Fibroblast of villous mesenchyme (primary cell): ENCODE data around the gene ATE1. TPM values are rescaled to one million over a fixed set of nuclear protein-coding genes. Genes with fewer than 3 reads are reported as not detected.

Experiments used
- DNase-seq: peaks from one replicate; pipeline ENCODE4 v3.0.0-alpha.2; 2010; ENCODE audit warnings: low read depth
- H3K4me3 ChIP-seq: 2 replicates; pipeline ENCODE4 v1.5.1; 2011; ENCODE audit warnings: low read depth, mild to moderate bottlenecking, low read length
- total RNA-seq: library from RNA; depleted of rRNA; stranded (reverse); fragments of >200 nt; gene quantifications from 2 replicates; pipeline ENCODE4 v1.2.3, GENCODE V29; 2012
- TF ChIP-seq, protein P1 (sequence below): IDR thresholded peaks from 2 replicates; pipeline ENCODE4 v1.5.1; 2012; ENCODE audit warnings: low read depth, mild to moderate bottlenecking, low read length; ENCODE audit not compliant: insufficient read depth

ATE1 gene
- total RNA-seq, 1 donor: 33.2 TPM

DNA sequence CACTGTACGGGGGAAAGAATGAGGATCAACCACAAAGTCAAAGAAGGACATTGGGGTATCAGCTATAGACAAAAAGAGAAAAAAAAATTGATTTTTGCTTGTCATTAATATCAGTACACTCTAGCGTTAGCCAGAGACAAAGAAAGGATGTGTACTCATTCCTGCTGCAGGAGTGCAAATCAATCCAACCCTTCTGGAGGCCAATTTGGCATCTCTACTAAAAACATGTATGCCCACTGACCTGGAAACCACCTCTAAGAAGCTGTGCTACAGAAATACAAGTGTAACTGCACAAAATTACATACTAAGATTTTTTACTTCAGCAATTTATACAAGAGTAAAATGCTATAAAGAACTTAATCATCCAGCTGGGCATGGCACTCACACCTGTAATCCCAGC, 33.6 kb upstream of the ATE1 start:
- TF ChIP-seq, protein P1, sequence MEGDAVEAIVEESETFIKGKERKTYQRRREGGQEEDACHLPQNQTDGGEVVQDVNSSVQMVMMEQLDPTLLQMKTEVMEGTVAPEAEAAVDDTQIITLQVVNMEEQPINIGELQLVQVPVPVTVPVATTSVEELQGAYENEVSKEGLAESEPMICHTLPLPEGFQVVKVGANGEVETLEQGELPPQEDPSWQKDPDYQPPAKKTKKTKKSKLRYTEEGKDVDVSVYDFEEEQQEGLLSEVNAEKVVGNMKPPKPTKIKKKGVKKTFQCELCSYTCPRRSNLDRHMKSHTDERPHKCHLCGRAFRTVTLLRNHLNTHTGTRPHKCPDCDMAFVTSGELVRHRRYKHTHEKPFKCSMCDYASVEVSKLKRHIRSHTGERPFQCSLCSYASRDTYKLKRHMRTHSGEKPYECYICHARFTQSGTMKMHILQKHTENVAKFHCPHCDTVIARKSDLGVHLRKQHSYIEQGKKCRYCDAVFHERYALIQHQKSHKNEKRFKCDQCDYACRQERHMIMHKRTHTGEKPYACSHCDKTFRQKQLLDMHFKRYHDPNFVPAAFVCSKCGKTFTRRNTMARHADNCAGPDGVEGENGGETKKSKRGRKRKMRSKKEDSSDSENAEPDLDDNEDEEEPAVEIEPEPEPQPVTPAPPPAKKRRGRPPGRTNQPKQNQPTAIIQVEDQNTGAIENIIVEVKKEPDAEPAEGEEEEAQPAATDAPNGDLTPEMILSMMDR: no peak
- no peak overlapping the region for H3K4me3 ChIP-seq
- DNase-seq: no peak

- DNase-seq: no peak
- TF ChIP-seq, protein P1: no peak
- H3K4me3 ChIP-seq: no peak overlapping the region
Observed at GRCh38 chr10:121959671-121960070, 31.8 kb upstream of the ATE1 start.

DNA sequence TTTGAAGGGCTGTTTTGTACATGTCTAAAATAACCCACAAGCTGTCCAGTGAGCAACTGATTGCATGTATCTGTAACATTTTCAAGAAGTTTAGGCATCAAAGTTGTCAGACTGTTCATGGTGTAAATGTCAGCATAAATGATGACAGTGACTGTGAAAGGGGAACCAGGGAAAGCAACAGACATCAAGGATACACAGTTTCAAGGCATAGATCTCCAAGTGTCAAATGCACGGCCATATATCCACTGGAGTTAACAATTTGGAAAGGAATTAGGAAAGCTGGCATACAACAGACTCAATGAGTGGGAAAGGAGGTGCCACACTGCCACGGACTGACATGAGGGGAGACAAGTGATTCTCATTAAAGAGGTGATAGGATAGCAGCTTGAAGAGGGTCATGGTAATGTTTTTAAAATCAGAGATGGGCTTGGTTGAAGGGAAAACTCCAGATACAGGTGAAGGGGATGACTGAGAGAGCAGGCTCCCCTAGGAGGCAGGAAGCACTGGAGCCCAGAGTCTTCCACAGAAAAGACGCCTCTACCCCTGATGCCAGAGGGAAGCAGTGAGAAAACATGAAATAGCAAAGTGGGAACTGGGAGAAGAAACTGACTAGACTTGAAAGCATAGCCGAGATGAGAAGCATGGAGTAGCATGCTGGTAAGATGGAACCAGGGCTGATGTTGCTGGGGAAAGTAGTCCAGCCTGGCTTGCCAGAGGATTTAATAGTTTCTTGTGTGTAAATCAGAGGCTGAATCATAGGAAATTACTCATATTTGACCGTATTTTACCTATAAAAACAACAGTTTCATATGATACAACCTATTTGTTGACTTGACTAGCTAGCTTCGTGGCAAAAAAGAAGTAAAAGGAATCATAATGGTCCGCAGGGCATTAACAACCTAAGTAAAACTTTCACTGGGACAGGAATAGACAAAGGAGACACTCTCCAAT, 28.6 kb upstream of the ATE1 start:
- H3K4me3 ChIP-seq: no peak overlapping the region
- TF ChIP-seq, protein P1: no peak
- DNase-seq: peak; percentile 15

DNA sequence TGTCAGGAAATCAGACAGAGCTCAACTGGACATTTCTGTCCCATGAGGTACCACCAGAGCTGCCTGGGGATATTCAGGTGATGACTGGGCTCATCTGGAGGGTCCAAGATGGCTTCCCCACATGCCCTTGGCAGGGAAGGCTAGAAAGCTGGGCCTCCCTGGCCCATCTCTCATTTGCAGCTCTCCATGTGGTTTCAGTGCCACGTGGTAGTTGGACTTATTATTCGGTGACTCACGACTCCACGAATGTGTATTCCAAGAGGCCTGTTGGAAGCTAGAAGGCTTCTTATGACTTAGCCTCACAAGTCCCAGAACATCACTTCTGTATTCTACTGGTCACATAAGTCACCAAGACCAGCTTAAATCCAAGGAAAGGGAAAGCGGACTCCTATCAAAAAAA, 24.4 kb upstream of the ATE1 start:
- DNase-seq: no peak
- H3K4me3 ChIP-seq: no peak overlapping the region
- TF ChIP-seq, protein P1: no peak

DNA sequence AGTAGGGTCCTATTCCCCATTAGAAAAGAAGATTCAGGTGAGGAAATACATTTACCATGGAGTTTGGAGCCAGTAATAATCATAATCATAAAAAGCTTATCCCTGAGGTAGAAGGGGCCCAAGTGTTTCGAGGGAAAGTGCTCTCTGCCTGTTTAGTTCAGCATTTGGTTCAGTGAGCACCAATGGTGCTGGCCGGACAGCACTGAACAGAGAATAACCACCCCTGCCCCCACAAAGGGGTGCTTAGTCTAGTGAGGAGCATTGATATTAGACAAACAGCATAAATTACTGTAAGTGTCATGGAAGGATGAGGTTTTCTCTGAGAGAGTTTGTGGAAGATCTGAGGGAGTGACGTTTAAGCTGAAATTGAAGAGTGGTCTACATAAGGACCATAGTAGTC, 21.6 kb upstream of the ATE1 start:
- TF ChIP-seq, protein P1: no peak
- no peak for DNase-seq

DNA sequence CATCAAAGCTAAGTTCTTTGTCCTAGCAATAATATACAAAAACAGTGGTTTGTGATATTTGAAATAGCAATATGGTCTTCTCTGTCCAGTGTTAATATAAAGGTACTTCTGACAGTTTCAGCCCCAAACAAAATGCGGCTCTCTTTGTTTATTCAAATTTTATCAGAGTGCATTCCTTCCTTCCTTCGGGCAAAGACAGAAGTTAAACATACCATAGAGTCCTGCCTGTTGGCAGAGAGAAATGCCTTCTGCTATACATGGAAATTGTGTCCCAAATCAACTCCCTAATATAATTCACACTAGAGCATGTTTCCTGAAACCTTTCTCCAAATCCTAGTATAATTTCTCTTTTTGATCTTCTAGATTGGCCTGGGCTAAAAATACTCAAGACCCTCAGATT, 21.2 kb upstream of the ATE1 start:
- H3K4me3 ChIP-seq: no peak overlapping the region
- DNase-seq: no peak
- TF ChIP-seq, protein P1: no peak

More for the DNA sequence above, 21.6 kb upstream of the ATE1 start:
- H3K4me3 ChIP-seq: no peak overlapping the region
